ENCODE data around the gene STX5. TPM values are rescaled to one million over a fixed set of nuclear protein-coding genes. Genes with fewer than 3 reads are reported as not detected.
A peak's percentile ranks its signal among the peaks of the same experiment; 100 is the strongest.

Gene STX5
- polyA plus RNA-seq, 3 donors = 36.4 to 39.6 (median 38.5) TPM

- Histone ChIP-seq H2AFZ (ENCODE audit: insufficient read depth, low read depth, low read length, poor library complexity, severe bottlenecking) (no peak overlapping the region), H3K9ac (ENCODE audit: insufficient read depth, low read length, poor library complexity, severe bottlenecking) (no peak overlapping the region), H3K79me2 (ENCODE audit: insufficient read depth, low read length) (peaks cover 23% of the 10 kb centered on the region), H3K36me3 (replicated peaks in 1 of 2; ENCODE audit: control insufficient read depth in 1 of 2, insufficient read depth in 2 of 2, low read length in 2 of 2) (no peaks in the 10 kb centered on the region), H3K27me3 (ENCODE audit: control insufficient read depth in 2 of 2, insufficient read depth in 2 of 2, low read length in 2 of 2) (no peaks in the 10 kb centered on the region), H4K20me1 (ENCODE audit: insufficient read depth, low read length) (no peaks in the 10 kb centered on the region), H3K4me3 (replicated peaks in 1 of 3; ENCODE audit: low read depth in 2 of 3, low read length in 3 of 3) (no peak overlapping the region), H3K9me3 (replicated peaks in 1 of 2; ENCODE audit: control insufficient read depth in 1 of 2, insufficient read depth in 1 of 2, low read length in 2 of 2) (no peaks in the 10 kb centered on the region), H3K4me1 (ENCODE audit: control insufficient read depth in 1 of 2, insufficient read depth in 2 of 2, low read length in 2 of 2) (peaks cover 20 to 30% of the 10 kb centered on the region in 2 donors), H3K4me2 (replicated peaks; ENCODE audit: extremely low read depth, low read length, poor library complexity, severe bottlenecking) (no peak overlapping the region), H3K27ac (ENCODE audit: low read depth in 1 of 2, low read length in 2 of 2) (no peak overlapping the region)
- H3K36me3 Mint-ChIP-seq = peaks cover 4 to 6% of the 10 kb centered on the region in 2 donors
- intact Hi-C loops (cut with micrococcal nuclease) = no loop called here
- H3K4me3 Mint-ChIP-seq = no peak overlapping the region
- H3K27ac Mint-ChIP-seq = peak overlapping the region in 1 of 7 donors; percentile 25
- no peak for DNase-seq
- peaks cover 1 to 3% (median 2%) of the 10 kb centered on the region in 3 donors for H3K27me3 Mint-ChIP-seq (ENCODE audit: low read depth in 3 of 3)
- WGBS (ENCODE audit: insufficient coverage) = 92% methylated on average over 3 of the region's 9 CpGs
- H3K4me1 Mint-ChIP-seq = peaks cover 21% of the 10 kb centered on the region
- TF ChIP-seq CTCF (IDR thresholded peaks at IDR 0.05) = no peak
- no peaks in the 10 kb centered on the region for H3K9me3 Mint-ChIP-seq
These were observed 73.7 kb downstream of the STX5 start for GRCh38 chr11:62757846-62758788.

Small RNA genes lying within 50 kb of the gene (small RNA-seq; reads per million reads assigned to genes)
- gene MIR6514 (ENCODE audit: insufficient read length, low read depth) (1.7 reads per million), gene RF00099 (ENCODE audit: insufficient read length, low read depth) (not detected), gene RNU6-118P (ENCODE audit: insufficient read length, low read depth) (not detected), gene SNORD22 (ENCODE audit: insufficient read length, low read depth) (not detected), gene SNORD26 (ENCODE audit: insufficient read length, low read depth) (not detected), gene SNORD27 (ENCODE audit: insufficient read length, low read depth) (not detected), gene SNORD28 (ENCODE audit: insufficient read length, low read depth) (not detected), gene SNORD30 (ENCODE audit: insufficient read length, low read depth) (97,868 reads per million, percentile 100 among the genes with 10 or more reads in this experiment)

Other genes starting within 250 kb of the STX5 start
- gene TUT1, start 240.5 kb downstream of the STX5 start, polyA plus RNA-seq = 10 to 100 TPM in 1 of 3 donors, 1 to 10 TPM in 2; 1.8 to 16.3 (median 2.1) TPM
- 10 to 100 TPM; 14.0 to 38.6 (median 17.6) TPM for gene MTA2, start 230.2 kb downstream of the STX5 start, polyA plus RNA-seq
- 100 to 1,000 TPM in 1 of 3 donors, 10 to 100 TPM in 1, 1 to 10 TPM in 1; 7.2 to 131 (median 10.6) TPM for gene EML3, start 219.3 kb downstream of the STX5 start, polyA plus RNA-seq
- 1 to 10 TPM in 1 of 3 donors, under 1 TPM in 2; 0.51 to 1.4 (median 0.75) TPM for gene ROM1, start 218.8 kb downstream of the STX5 start, polyA plus RNA-seq
- gene B3GAT3, start 210.1 kb downstream of the STX5 start, polyA plus RNA-seq = 10 to 100 TPM; 18.5 to 44.9 (median 19.0) TPM
- 100 to 1,000 TPM in 2 of 3 donors, 10 to 100 TPM in 1; 99.7 to 116 (median 109) TPM for gene GANAB, start 185.4 kb downstream of the STX5 start, polyA plus RNA-seq
- 10 to 100 TPM in 1 of 3 donors, 1 to 10 TPM in 2; 4.2 to 16.0 (median 9.9) TPM for gene INTS5, start 178.7 kb downstream of the STX5 start, polyA plus RNA-seq
- gene C11orf98, start 166.8 kb downstream of the STX5 start, polyA plus RNA-seq = 10 to 100 TPM; 25.9 to 78.2 (median 74.6) TPM
- 1 to 10 TPM in 2 of 3 donors, under 1 TPM in 1; 0.73 to 4.9 (median 1.4) TPM for gene CSKMT, start 166.7 kb downstream of the STX5 start, polyA plus RNA-seq
- gene UQCC3, start 160.4 kb downstream of the STX5 start, polyA plus RNA-seq = 1 to 10 TPM; 3.3 to 7.9 (median 7.2) TPM
- gene LBHD1, start 159.8 kb downstream of the STX5 start, polyA plus RNA-seq = 1 to 10 TPM; 1.9 to 9.1 (median 2.9) TPM
- gene UBXN1, start 153.0 kb downstream of the STX5 start, polyA plus RNA-seq = 100 to 1,000 TPM in 2 of 3 donors, 10 to 100 TPM in 1; 93.9 to 147 (median 106) TPM
- not detected for gene LRRN4CL, start 142.5 kb downstream of the STX5 start, polyA plus RNA-seq
- gene BSCL2, start 124.6 kb downstream of the STX5 start, polyA plus RNA-seq = 10 to 100 TPM; 43.5 to 65.7 (median 63.3) TPM
- gene GNG3, start 124.4 kb downstream of the STX5 start, polyA plus RNA-seq = under 1 TPM in 1 of 3 donors, not detected in 2; 0.23 TPM
- 10 to 100 TPM in 1 of 3 donors, under 1 TPM in 2; 0.33 to 13.8 (median 0.88) TPM for gene HNRNPUL2, start 104.6 kb downstream of the STX5 start, polyA plus RNA-seq
- 10 to 100 TPM; 17.9 to 21.6 (median 20.4) TPM for gene TTC9C, start 103.6 kb downstream of the STX5 start, polyA plus RNA-seq
- gene ZBTB3, start 77.9 kb downstream of the STX5 start, polyA plus RNA-seq = 1 to 10 TPM; 1.7 to 4.5 (median 2.0) TPM
- gene POLR2G, start 70.5 kb downstream of the STX5 start, polyA plus RNA-seq = 100 to 1,000 TPM; 162 to 243 (median 231) TPM
- gene TAF6L, start 60.7 kb downstream of the STX5 start, polyA plus RNA-seq = 10 to 100 TPM in 1 of 3 donors, 1 to 10 TPM in 2; 5.1 to 35.5 (median 5.3) TPM
- gene TMEM179B, start 44.6 kb downstream of the STX5 start, polyA plus RNA-seq = 100 to 1,000 TPM in 2 of 3 donors, 10 to 100 TPM in 1; 95.8 to 236 (median 220) TPM
- gene TMEM223, start 40.0 kb downstream of the STX5 start, polyA plus RNA-seq = 10 to 100 TPM in 2 of 3 donors, 1 to 10 TPM in 1; 5.7 to 20.4 (median 19.6) TPM
- 100 to 1,000 TPM in 1 of 3 donors, 10 to 100 TPM in 2; 50.1 to 748 (median 70.6) TPM for gene NXF1, start 26.6 kb downstream of the STX5 start, polyA plus RNA-seq
- gene TEX54, start 790 bp upstream of the STX5 start, polyA plus RNA-seq = under 1 TPM in 1 of 3 donors, not detected in 2; 0.74 TPM
- 10 to 100 TPM; 14.2 to 52.5 (median 18.4) TPM for gene WDR74, start 7.5 kb upstream of the STX5 start, polyA plus RNA-seq
- 100 to 1,000 TPM; 156 to 231 (median 189) TPM for gene SLC3A2, start 48.8 kb upstream of the STX5 start, polyA plus RNA-seq
- not detected for gene CHRM1, start 89.3 kb upstream of the STX5 start, polyA plus RNA-seq
- gene SLC22A6, start 152.9 kb upstream of the STX5 start, polyA plus RNA-seq = not detected
- gene SLC22A8, start 183.8 kb upstream of the STX5 start, polyA plus RNA-seq = not detected

Measured in CD14-positive monocyte (primary cell).